GM10248 (cell line): Measurements from ENCODE around the gene GRK3.

Experiments used
- CTCF ChIA-PET: fragments of 300-600 bp; sonication (Branson Sonifier 250); formaldehyde crosslinking; extraction: SDS; loops from one replicate; lab custom pipeline; 2021; ENCODE audit warnings: antibody characterized with exemption; lab: Yijun Ruan, JAX
- POLR2A ChIA-PET: fragments of 350-650 bp; sonication (Branson Sonifier 250); formaldehyde crosslinking; extraction: SDS; loops from one replicate; lab custom pipeline; 2020; ENCODE audit warnings: antibody characterized with exemption; lab: Yijun Ruan, JAX
- DNase-seq: peaks from one replicate; pipeline ENCODE4 v3.0.0; 2012; ENCODE audit errors: extremely low spot score
- CTCF ChIP-seq: IDR thresholded peaks from 2 replicates; pipeline ENCODE4 v1.5.1; 2012; ENCODE audit warnings: mild to moderate bottlenecking, low read depth; ENCODE audit errors: extremely low read depth, missing control alignments, control extremely low read depth

GRK3 gene

GRCh38 chr22:25645964-25646363, 81.5 kb downstream of the GRK3 start:
- no peak for DNase-seq
- no peak for TF ChIP-seq CTCF
- POLR2A ChIA-PET, result no interaction called here
- CTCF ChIA-PET, result interaction anchor here (1.0 to 1.8 kb wide), 2 partner anchors 9 to 19 kb away, joined by 3 to 5 read pairs; no protein-coding TSS in a partner anchor

DNA sequence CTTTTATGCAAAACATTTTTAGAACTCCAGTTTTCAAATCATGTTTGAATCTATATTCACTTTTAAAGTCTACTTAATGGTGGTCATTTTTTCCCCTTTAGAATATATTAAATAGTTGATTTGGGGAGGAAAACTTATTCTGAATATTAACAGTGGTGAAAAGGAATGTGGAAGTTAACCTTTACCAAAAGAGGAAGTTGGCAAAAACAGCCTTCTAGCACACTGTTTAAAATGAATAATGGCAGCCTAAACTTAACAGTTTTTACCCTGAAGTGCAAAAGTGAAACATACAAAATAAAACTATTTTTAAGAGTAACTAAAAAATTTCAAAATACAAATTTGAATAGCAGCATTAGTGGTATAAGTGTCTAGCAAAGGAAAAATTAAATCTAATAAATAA, 86.4 kb downstream of the GRK3 start:
- no peak for TF ChIP-seq CTCF
- ChIA-PET POLR2A (no interaction called here), CTCF (no interaction called here)
- peak; percentile 33 for DNase-seq

DNA sequence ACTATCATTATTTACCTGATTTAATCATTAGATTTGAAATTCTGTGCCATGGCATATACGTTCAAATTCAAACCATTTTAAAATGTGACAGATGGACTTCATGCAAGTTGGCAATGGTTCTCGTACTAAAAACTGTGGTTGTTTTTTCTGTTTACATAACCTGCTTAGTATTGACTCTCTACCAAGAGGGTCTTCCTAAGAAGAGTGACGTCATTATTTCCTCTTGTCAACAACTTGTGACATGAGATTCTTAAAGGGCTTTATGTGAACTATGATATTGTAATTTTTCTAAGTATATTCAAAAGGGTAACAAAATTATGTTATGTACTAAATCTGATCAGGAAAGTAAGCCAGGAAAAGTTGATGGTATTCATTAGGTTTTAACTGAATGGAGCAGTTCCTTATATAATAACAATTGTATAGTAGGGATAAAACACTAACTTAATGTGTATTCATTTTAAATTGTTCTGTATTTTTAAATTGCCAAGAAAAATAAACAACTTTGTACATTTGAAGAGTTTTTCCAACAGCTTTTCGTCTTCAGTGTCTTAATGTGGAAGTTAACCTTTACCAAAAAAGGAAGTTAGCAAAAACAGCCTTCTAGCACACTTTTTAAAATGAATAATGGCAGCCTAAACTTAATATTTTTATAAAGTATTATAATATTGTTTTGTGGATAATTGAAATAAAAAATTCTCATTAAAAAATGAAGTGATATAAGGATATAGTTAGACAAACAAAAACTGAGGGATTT, 87.0 kb downstream of the GRK3 start:
- CTCF ChIA-PET, result no interaction called here
- POLR2A ChIA-PET, result no interaction called here
- DNase-seq, result no peak
- TF ChIP-seq CTCF, result no peak

DNA sequence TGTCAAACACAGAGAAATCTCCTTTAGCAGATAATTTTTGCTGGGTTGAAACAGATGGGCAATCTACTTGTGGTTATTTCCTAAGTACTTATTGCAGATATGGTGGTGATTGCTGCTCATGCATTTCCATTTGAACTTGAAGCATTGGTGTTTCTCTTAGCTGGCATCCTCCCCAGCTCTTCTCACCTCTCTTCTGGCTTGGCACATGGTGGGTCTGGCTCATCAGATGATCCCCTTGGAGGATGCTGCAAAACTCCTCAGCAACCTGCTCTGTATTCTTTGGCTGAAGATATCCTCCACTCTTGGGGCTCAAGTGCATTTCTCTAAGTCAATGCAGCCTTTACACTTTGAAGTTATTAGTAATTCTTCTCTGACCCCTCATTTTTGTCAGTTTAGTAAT, 90.2 kb downstream of the GRK3 start:
- no peak for DNase-seq
- ChIA-PET POLR2A (no interaction called here), CTCF (interaction anchor here (1.0 to 1.7 kb wide), 3 partner anchors 15 to 111 kb away, joined by 3 to 4 read pairs (median 4); no protein-coding TSS in a partner anchor)
- no peak for TF ChIP-seq CTCF

DNA sequence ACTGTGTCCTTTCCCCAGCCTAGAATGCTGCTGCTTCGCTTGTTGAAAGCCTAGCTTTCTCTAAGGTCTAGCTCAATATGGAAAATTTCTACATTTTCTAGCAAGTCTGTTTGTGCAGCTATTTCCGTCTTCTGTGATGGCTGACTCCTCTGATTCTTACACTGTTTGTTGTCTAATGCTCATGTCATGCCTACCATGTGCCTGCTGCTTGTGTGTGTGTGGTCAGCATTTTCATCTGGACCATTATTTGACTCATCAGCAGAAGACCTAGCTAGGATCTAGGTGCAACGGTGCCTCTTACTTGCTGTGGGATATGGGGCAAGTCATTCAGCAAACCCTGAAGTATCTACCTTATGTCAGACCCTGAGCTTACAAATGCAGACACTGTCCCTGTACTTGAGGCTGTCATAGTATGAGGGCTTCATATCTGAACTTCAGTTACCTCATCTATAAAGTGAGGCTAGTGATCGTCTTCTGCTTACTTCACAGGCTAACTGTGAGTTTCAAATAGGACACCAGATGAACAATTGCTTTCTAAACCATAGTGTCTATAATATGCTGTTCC, 91.0 kb downstream of the GRK3 start:
- TF ChIP-seq CTCF, result no peak
- no peak for DNase-seq
- CTCF ChIA-PET, result interaction anchor here (1.0 to 1.8 kb wide), 6 partner anchors 12 to 111 kb away, joined by 3 to 4 read pairs (median 3); no protein-coding TSS in a partner anchor
- POLR2A ChIA-PET, result no interaction called here

DNA sequence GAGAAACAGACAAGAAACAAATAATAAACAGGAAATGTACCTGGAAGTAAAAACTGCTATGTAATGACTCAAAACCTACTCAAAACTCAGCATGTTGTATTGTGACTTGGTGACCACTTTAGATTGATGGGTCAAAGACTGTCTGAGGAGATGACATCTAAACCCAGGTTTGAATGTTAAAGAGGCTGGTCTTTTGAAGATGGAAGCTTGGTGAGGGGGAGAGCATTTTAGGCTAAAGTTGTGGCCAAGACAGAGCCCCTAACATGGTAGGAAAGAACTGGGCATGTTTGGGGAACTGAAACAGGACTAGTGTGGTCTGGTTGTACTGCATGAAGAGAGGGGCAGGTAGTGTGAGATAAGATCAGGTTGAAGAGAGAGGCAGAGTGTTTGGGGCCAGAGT, 92.2 kb downstream of the GRK3 start:
- peak; percentile 49 for DNase-seq
- no peak for TF ChIP-seq CTCF
- ChIA-PET POLR2A (no interaction called here), CTCF (interaction anchor here (1.0 to 1.8 kb wide), 6 partner anchors 9 to 209 kb away, joined by 3 to 5 read pairs (median 3); no protein-coding TSS in a partner anchor)
